DMS114 treated with DMSO at 0.1 percent for 48 hours (cell line): ENCODE results near the gene ATG4C.
"Not testable (repeated sequence)": the region's sequence is repeated elsewhere in the genome, so short reads cannot be mapped to it uniquely, and the experiment has no call there.

Source experiments
- DNase-seq: peaks from one replicate; lab custom pipeline; 2025; ENCODE audit not compliant: unreplicated experiment; lab: John Stamatoyannopoulos, UW

Gene ATG4C, protein sequence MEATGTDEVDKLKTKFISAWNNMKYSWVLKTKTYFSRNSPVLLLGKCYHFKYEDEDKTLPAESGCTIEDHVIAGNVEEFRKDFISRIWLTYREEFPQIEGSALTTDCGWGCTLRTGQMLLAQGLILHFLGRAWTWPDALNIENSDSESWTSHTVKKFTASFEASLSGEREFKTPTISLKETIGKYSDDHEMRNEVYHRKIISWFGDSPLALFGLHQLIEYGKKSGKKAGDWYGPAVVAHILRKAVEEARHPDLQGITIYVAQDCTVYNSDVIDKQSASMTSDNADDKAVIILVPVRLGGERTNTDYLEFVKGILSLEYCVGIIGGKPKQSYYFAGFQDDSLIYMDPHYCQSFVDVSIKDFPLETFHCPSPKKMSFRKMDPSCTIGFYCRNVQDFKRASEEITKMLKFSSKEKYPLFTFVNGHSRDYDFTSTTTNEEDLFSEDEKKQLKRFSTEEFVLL

DNA sequence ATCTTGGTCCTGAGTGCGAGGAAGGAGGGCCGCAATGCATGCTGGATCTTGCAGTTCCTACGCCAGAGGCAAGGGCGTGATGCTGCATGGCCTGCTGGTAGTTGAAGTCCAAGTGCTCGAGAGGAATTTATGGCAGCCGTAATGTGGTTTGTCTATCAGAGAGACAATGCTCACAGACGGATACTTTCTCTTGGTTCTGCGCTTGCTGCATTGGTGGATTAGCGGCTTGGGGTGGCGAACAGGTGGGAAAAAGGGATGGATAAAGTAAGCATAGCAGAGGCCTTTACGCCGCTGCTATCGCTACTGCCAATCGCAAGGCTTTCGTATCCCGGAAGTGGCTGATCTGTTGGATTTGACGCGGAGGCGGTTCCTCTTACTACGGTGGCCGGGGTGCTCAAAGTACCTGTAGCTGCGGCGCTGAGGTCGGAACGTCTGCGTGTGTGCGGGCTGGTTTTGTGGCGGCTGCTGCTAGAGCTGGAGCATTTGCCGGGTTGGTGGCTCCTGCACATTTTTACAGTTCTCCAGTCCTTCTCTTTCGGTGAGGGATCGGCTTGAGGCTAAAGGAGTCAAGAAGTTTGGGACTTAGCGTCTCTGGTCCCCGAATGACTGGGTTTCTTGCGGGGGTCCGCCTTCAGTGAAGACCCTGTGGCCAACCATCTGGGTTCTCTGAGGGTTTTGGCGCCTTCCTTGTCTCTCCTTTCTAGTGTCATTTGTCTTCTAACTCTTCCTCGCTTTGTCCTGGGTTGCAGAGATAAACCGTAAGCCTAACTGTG, at the start of gene ATG4C:
Gene ATG4C (plus strand): TSS at position 397 of the 773 bp plus-strand sequence. CDS start 19,655 bp downstream, outside the sequence.
- peak; percentile 98 for DNase-seq

DNA sequence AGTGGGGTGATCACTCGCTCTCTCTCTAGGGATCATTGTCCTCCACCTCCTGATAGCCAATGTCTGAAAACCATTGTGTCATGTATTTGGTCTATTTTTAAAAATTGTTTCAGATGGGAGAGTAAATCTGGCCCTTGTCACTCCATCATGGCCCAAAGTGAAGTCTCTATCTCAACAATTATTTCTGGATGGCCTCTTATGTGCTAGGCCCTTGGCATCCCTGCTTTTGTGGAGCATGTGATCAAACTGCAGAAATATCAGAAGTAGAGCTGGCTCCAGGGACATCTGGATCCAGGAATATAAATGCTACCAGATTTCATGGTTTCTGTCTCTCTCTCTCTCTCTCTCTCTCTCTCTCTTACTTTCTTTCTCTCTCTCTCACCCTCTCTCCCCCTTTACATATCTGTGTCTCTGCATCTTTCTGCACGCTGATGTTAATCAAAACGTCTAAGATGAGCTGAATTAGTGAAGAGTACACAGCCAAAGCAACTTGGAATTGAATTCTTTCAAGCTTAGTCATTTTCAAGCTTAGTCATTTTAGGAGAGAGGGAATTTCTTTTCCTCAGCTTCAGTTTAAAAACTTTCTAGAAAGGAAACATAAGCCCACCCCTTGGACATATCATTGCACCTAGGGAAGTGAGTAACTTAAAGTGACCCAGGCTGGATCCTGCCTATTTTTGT, 48.3 kb upstream of the ATG4C start:
- no peak for DNase-seq

DNA sequence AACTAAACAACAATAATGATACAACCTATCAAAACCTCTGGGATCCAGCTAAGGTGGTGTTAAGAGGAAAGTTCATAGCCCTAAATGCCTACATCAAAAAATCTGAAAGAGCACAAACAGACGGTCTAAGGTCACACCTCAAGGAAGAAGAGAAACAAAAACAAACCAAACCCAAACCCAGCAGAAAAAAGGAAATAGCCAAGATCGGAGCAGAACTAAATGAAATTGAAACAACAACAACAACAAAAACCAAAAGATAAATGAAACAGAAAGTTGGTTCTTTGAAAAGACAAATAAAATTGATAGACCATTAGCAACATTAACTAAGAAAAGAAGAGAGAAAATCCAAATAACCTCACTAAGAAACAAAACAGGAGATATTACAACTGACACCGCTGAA, 43.2 kb upstream of the ATG4C start:
- DNase-seq, result not testable (repeated sequence)

- DNase-seq, result no peak
Measured at GRCh38 chr1:62744611-62745577, 39.0 kb upstream of the ATG4C start.

- DNase-seq, result peak; percentile 58
Measured at GRCh38 chr1:62746086-62746808, 37.7 kb upstream of the ATG4C start.

DNA sequence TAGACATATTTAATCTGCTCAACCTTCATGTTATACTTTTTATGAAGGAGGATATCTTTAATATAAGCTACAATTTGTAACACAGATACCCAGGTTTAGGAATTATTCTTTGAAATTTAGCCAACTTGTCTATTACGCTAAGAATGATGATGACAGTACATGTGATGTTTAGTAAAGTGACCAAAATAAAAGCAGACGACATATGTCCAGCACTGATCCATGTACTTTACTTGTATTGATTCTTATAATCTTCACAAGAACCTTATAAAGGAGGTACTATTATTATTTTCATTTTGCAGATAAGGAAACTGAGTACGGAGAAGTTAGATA, 37.2 kb upstream of the ATG4C start:
- no peak for DNase-seq

DNA sequence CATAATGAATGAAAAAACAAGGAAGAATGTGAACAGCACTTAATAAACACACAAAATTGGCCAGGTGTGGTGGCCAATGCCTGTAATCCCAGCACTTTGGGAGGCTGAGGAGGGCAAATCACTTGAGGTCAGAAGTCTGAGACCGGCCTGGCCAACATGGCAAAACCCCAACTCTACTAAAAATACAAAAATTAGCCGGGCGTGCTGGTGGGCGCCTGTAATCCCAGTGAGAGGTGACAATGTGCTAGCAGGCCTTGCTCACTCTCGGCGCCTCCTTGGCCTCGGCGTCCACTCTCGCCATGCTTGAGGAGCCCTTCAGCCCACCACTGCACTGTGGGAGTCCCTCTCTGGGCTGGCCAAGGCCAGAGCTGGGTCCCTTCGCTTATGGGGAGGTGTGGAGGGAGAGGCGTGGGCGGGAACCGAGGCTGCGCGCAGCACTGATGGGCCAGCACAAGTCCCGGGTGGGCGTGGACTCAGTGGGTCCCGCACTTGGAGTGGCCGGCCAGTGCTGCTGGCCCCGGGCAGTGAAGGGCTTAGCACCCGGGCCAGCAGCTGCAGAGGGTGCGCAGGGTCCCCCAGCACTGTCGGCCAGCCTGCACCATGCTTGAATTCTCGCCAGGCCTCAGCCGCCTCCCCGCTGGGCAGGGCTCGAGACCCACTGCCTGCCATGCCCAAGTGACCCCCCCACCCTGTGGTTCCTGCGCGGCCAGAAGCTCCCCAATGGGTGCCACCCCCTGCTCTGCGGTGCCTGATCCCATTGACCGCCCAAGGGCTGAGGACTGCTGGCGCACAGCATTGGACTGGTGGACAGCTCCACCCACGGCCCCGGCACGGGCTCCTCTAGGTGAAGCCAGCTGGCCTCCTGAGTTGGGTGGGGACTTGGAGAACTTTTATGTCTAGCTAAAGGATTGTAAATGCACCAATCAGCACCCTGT, 30.6 kb upstream of the ATG4C start:
- DNase-seq, result no peak

- not testable (repeated sequence) for DNase-seq
Measured at GRCh38 chr1:62754938-62755337, 29.0 kb upstream of the ATG4C start.

DNA sequence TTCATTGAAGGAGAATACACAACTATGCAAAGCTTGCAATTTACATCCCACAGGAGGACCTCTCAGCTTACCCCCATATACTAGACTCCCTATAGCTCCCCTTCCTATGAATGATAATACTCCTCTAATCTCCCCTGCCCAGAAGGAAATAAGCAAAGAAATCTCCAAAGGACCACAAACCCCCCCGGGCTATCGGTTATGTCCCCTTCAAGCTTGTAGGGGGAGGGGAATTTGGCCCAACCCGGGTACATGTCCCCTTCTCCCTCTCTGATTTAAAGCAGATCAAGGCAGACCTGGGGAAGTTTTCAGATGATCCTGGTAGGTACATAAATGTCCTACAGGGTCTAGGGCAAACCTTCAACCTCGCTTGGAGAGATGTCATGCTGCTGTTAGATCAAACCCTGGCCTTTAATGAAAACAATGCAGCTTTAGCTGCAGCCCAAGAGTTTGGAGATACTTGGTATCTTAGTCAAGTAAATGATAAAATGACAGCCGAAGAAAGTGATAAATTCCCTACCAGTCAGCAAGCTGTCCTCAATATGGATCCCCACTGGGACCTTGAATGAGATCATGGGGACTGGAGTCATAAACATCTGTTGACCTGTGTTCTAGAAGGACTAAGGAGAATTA, 27.6 kb upstream of the ATG4C start:
- not testable (repeated sequence) for DNase-seq

DNA sequence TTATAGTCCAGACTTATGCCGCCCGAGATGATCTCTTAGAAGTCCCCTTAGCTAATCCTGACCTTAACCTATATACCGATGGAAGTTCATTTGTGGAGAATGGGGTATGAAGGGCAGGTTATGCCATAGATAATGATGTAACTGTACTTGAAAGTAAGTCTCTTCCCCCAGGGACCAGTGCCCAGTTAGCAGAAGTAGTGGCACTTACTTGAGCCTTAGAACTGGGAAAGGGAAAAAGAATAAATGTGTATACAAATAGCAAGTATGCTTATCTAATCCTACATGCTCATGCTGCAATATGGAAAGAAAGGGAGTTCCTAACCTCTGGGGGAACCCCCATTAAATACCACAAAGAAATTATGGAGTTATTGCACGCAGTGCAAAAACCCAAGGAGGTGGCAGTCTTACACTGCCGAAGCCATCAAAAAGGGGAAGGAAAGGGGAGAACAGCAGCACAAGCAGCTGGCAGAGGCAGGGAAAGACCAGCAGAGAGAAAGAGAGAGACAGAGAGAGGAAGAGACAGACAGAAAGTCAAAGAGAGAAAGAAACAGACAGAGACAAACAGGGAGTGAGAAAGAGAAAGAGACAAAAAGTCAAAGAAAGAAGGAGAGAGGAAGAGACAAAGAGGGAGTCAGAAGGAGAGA, 24.6 kb upstream of the ATG4C start:
- DNase-seq, result not testable (repeated sequence)

GRCh38 chr1:62760021-62760782, 23.7 kb upstream of the ATG4C start:
- not testable (repeated sequence) for DNase-seq

DNA sequence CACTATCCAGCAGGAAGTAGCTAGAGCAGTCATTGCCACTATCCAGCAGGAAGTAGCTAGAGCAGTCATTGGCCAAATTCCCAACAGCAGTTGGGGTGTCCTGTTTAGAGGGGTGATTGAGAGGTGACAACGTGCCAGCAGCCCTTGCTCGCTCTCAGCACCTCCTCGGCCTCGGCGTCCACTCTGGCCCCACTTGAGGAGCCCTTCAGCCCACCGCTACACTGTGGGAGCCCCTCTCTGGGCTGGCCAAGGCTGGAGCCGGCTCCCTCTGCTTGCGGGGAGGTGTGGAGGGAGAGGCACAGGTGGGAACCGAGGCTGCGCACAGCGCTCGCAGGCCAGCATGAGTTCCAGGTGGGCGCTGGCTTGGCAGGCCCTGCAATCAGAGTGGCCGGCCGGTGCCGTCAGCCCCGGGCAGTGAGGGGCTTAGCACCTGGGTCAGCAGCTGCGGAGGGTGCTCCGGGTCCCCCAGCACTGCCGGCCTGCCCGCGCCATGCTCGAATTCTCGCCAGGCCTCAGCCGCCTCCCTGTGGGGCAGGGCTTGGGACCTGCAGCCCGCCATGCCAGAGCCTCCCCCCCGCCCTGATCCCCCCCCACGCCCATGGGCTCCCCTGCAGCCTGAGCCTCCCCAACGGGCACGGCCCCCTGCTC, 22.6 kb upstream of the ATG4C start:
- not testable (repeated sequence) for DNase-seq

DNA sequence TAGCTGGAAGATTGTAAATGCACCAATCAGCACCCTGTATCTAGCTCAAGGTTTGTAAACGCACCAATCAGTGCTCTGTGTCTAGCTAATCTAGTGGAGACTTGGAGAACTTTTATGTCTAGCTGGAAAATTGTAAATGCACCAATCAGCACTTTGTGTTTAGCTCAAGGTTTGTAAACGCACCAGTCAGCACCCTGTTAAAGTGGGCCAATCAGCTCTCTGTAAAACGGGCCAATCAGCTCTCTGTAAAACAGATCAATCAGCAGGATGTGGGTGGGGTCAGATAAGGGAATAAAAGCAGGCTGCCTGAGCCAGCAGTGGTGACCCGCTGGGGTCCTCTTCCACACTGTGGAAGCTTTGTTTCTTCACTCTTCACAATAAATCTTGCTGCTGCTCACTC, 21.9 kb upstream of the ATG4C start:
- not testable (repeated sequence) for DNase-seq

- DNase-seq, result no peak
Measured at GRCh38 chr1:62765981-62766380, 18.0 kb upstream of the ATG4C start.

- not testable (repeated sequence) for DNase-seq
Measured at GRCh38 chr1:62768551-62768950, 15.4 kb upstream of the ATG4C start.

- DNase-seq, result no peak
Measured at GRCh38 chr1:62772607-62773295, 11.2 kb upstream of the ATG4C start.
